Endothelial cell (in vitro differentiated cells): ENCODE data around the gene CTDSP1. TPM values are rescaled to one million over a fixed set of nuclear protein-coding genes. Genes with fewer than 3 reads are reported as not detected.

Experiments used
- DNase-seq: peaks from one replicate; pipeline ENCODE4 v3.0.0; 2021; ENCODE audit warnings: low spot score
- H3K27ac Mint-ChIP-seq: one replicate; pipeline ENCODE4 v1.8.0; 2021; ENCODE audit warnings: mixed read lengths, inconsistent platforms; ENCODE audit not compliant: unreplicated experiment
- H3K27me3 Mint-ChIP-seq: one replicate; pipeline ENCODE4 v1.8.0; 2021; ENCODE audit warnings: mild to moderate bottlenecking, moderate library complexity, mixed read lengths, inconsistent platforms; ENCODE audit not compliant: unreplicated experiment
- H3K36me3 Mint-ChIP-seq: one replicate; pipeline ENCODE4 v1.8.0; 2021; ENCODE audit warnings: mild to moderate bottlenecking, low read depth, mixed read lengths, inconsistent platforms; ENCODE audit not compliant: unreplicated experiment
- H3K4me1 Mint-ChIP-seq: one replicate; pipeline ENCODE4 v1.8.0; 2021; ENCODE audit warnings: mild to moderate bottlenecking, mixed read lengths, inconsistent platforms; ENCODE audit not compliant: unreplicated experiment
- H3K4me3 Mint-ChIP-seq: one replicate; pipeline ENCODE4 v1.8.0; 2021; ENCODE audit warnings: mild to moderate bottlenecking, mixed read lengths, inconsistent platforms; ENCODE audit not compliant: unreplicated experiment
- H3K9me3 Mint-ChIP-seq: one replicate; pipeline ENCODE4 v1.8.0; 2021; ENCODE audit warnings: mixed read lengths, inconsistent platforms; ENCODE audit not compliant: unreplicated experiment
- CTCF ChIP-seq: fragments of 200-600 bp; sonication (generic); IDR thresholded peaks from one replicate; pipeline ENCODE4 v1.5.0; 2021; ENCODE audit warnings: antibody characterized with exemption; ENCODE audit not compliant: unreplicated experiment
- microRNA-seq: library from miRNA; unstranded; fragments of <30 nt; microRNA quantifications from one replicate; pipeline ENCODE4, GENCODE V29; 2020; ENCODE audit not compliant: unreplicated experiment
- total RNA-seq: library from RNA; stranded (reverse); fragmentation: NEBNext Ultra II Directional; extraction: Animal tissue kit (Norgen Biotek cat#: 25700); gene quantifications from one replicate; pipeline ENCODE4 v1.2.1, GENCODE V29; 2021; ENCODE audit not compliant: unreplicated experiment

CTDSP1 gene
- total RNA-seq, 1 donor from 2014 or later: 106 TPM

GRCh38 chr2:218446547-218446946 is 46.9 kb downstream of the CTDSP1 start:
- no peak overlapping the region for H3K27ac Mint-ChIP-seq
- no peak for DNase-seq
- no peak overlapping the region for H3K4me3 Mint-ChIP-seq
- H3K9me3 Mint-ChIP-seq: no peaks in the 10 kb centered on the region
- H3K4me1 Mint-ChIP-seq: peaks cover 7% of the 10 kb centered on the region
- H3K27me3 Mint-ChIP-seq: no peaks in the 10 kb centered on the region
- peaks cover 4% of the 10 kb centered on the region for H3K36me3 Mint-ChIP-seq
- TF ChIP-seq CTCF: no peak

GRCh38 chr2:218447072-218447471 is 47.4 kb downstream of the CTDSP1 start:
- Mint-ChIP-seq H3K9me3 (no peaks in the 10 kb centered on the region), H3K27ac (no peak overlapping the region), H3K36me3 (peaks cover 4% of the 10 kb centered on the region), H3K27me3 (no peaks in the 10 kb centered on the region), H3K4me3 (no peak overlapping the region), H3K4me1 (peaks cover 7% of the 10 kb centered on the region)
- DNase-seq: no peak
- TF ChIP-seq CTCF: no peak

- no peak for TF ChIP-seq CTCF
- Mint-ChIP-seq H3K4me3 (no peak overlapping the region), H3K27me3 (no peaks in the 10 kb centered on the region), H3K27ac (no peak overlapping the region), H3K36me3 (peaks cover 8% of the 10 kb centered on the region), H3K9me3 (no peaks in the 10 kb centered on the region), H3K4me1 (peaks cover 7% of the 10 kb centered on the region)
- no peak for DNase-seq
Observed at GRCh38 chr2:218448934-218449333, 49.3 kb downstream of the CTDSP1 start.

- TF ChIP-seq CTCF: no peak
- H3K4me1 Mint-ChIP-seq: peaks cover 7% of the 10 kb centered on the region
- DNase-seq: no peak
- H3K9me3 Mint-ChIP-seq: no peaks in the 10 kb centered on the region
- H3K27me3 Mint-ChIP-seq: no peaks in the 10 kb centered on the region
- no peak overlapping the region for H3K27ac Mint-ChIP-seq
- H3K4me3 Mint-ChIP-seq: no peak overlapping the region
- peaks cover 21% of the 10 kb centered on the region for H3K36me3 Mint-ChIP-seq
Observed at GRCh38 chr2:218452079-218452478, 52.4 kb downstream of the CTDSP1 start.

Small RNA genes lying within 50 kb of the gene (microRNA-seq; reads per million reads assigned to microRNA genes)
- gene MIR26B: 4,995 reads per million, percentile 98 among the genes with 10 or more reads in this experiment

Other genes starting within 250 kb of the CTDSP1 start
- not detected for gene CXCR1, start 232.9 kb upstream of the CTDSP1 start, total RNA-seq
- gene ARPC2, start 182.7 kb upstream of the CTDSP1 start, total RNA-seq: 468 TPM
- 0.77 TPM for gene GPBAR1, start 138.9 kb upstream of the CTDSP1 start, total RNA-seq
- 67.6 TPM for gene AAMP, start 129.7 kb upstream of the CTDSP1 start, total RNA-seq
- 31.7 TPM for gene PNKD, start 129.3 kb upstream of the CTDSP1 start, total RNA-seq
- 78.5 TPM for gene TMBIM1, start 107.4 kb upstream of the CTDSP1 start, total RNA-seq
- not detected for gene CATIP, start 43.0 kb upstream of the CTDSP1 start, total RNA-seq
- gene SLC11A1, start 17.6 kb upstream of the CTDSP1 start, total RNA-seq: not detected
- 0.44 TPM for gene VIL1, start 19.3 kb downstream of the CTDSP1 start, total RNA-seq
- 16.1 TPM for gene USP37, start 168.5 kb downstream of the CTDSP1 start, total RNA-seq
- gene CNOT9, start 169.0 kb downstream of the CTDSP1 start, total RNA-seq: 56.1 TPM
- 90.2 TPM for gene PLCD4, start 208.0 kb downstream of the CTDSP1 start, total RNA-seq